Astrocyte (in vitro differentiated cells and primary cell): ENCODE data around the gene PLEKHG4B. TPM values are rescaled to one million over a fixed set of nuclear protein-coding genes. Genes with fewer than 3 reads are reported as not detected.

Experiments used
- DNase-seq: peaks from one replicate; pipeline ENCODE4 v3.0.0-alpha.2; 2010; ENCODE audit warnings: low read depth
- FAIRE-seq: peaks from 2 replicates; lab custom pipeline; 2011; peaks lifted over from hg19 to GRCh38; lab: Jason Lieb, UNC
- H2AFZ ChIP-seq: 2 replicates; pipeline ENCODE4 v1.6.0; 2012; ENCODE audit warnings: low read depth, low read length, inconsistent platforms
- H3K27ac ChIP-seq: 2 replicates; pipeline ENCODE4 v1.5.1; 2011; ENCODE audit warnings: low read depth, low read length, inconsistent platforms
- H3K27me3 ChIP-seq: 2 replicates; pipeline ENCODE4 v1.6.0; 2011; ENCODE audit warnings: low read length, inconsistent platforms; ENCODE audit not compliant: insufficient read depth
- H3K36me3 ChIP-seq: 2 replicates; pipeline ENCODE4 v1.5.1; 2011; ENCODE audit warnings: low read length, inconsistent platforms; ENCODE audit not compliant: insufficient read depth
- H3K4me1 ChIP-seq: 2 replicates; pipeline ENCODE4 v1.5.1; 2011; ENCODE audit warnings: low read length, inconsistent platforms; ENCODE audit not compliant: insufficient read depth
- H3K4me2 ChIP-seq: 2 replicates; pipeline ENCODE4 v1.6.0; 2012; ENCODE audit warnings: low read length, inconsistent platforms
- H3K4me3 ChIP-seq: 2 replicates; pipeline ENCODE4 v1.5.1; 2011; ENCODE audit warnings: low read depth, mild to moderate bottlenecking, low read length, inconsistent platforms; ENCODE audit not compliant: insufficient read depth
- H3K79me2 ChIP-seq: 2 replicates; pipeline ENCODE4 v1.6.0; 2012; ENCODE audit warnings: mild to moderate bottlenecking, low read length, inconsistent platforms; ENCODE audit not compliant: insufficient read depth
- H3K9ac ChIP-seq: 2 replicates; pipeline ENCODE4 v1.6.0; 2012; ENCODE audit warnings: mild to moderate bottlenecking, low read length, inconsistent platforms
- H3K9me3 ChIP-seq: 2 replicates; pipeline ENCODE4 v1.5.1; 2012; ENCODE audit warnings: low read depth, mild to moderate bottlenecking, low read length, inconsistent platforms; ENCODE audit not compliant: insufficient read depth
- H4K20me1 ChIP-seq: 2 replicates; pipeline ENCODE4 v1.6.0; 2012; ENCODE audit warnings: low read length, inconsistent platforms; ENCODE audit not compliant: insufficient read depth
- H3K27ac Mint-ChIP-seq: one replicate; pipeline ENCODE4 v1.8.0; 2021; ENCODE audit warnings: mild to moderate bottlenecking, mixed read lengths; ENCODE audit not compliant: unreplicated experiment
- H3K27me3 Mint-ChIP-seq: one replicate; pipeline ENCODE4 v1.8.0; 2021; ENCODE audit warnings: low read depth, mixed read lengths; ENCODE audit not compliant: unreplicated experiment
- H3K36me3 Mint-ChIP-seq: one replicate; pipeline ENCODE4 v1.8.0; 2021; ENCODE audit warnings: low read depth, mixed read lengths; ENCODE audit not compliant: unreplicated experiment
- H3K4me1 Mint-ChIP-seq: one replicate; pipeline ENCODE4 v1.8.0; 2021; ENCODE audit warnings: low read depth, mixed read lengths; ENCODE audit not compliant: unreplicated experiment
- H3K4me3 Mint-ChIP-seq: one replicate; pipeline ENCODE4 v1.8.0; 2021; ENCODE audit warnings: mild to moderate bottlenecking, moderate library complexity, mixed read lengths; ENCODE audit not compliant: unreplicated experiment
- H3K9me3 Mint-ChIP-seq: one replicate; pipeline ENCODE4 v1.8.0; 2021; ENCODE audit warnings: mild to moderate bottlenecking, mixed read lengths; ENCODE audit not compliant: unreplicated experiment
- CTCF ChIP-seq: IDR thresholded peaks from 2 replicates; pipeline ENCODE4 v1.5.1; 2011; ENCODE audit warnings: low read depth, mild to moderate bottlenecking, inconsistent platforms, low read length, moderate library complexity; ENCODE audit not compliant: insufficient read depth
- EZH2 ChIP-seq: IDR thresholded peaks from 2 replicates; pipeline ENCODE4 v1.6.1; 2012; ENCODE audit warnings: mild to moderate bottlenecking, low read length, inconsistent platforms; ENCODE audit not compliant: insufficient read depth
- total RNA-seq: library from RNA; stranded (reverse); gene quantifications from 2 replicates; pipeline ENCODE4 v1.2.1, GENCODE V29; 2021

The PLEKHG4B gene
- total RNA-seq, 1 donor from 2014 or later: 8.1 TPM

GRCh38 chr5:94113-94892 is 2.3 kb downstream of the PLEKHG4B start:
- Histone ChIP-seq H3K27ac (no peak overlapping the region), H3K36me3 (no peaks in the 10 kb centered on the region), H3K79me2 (peaks cover 31% of the 10 kb centered on the region), H4K20me1 (peaks cover 23% of the 10 kb centered on the region), H3K9me3 (no peaks in the 10 kb centered on the region), H2AFZ (no peak overlapping the region), H3K9ac (no peak overlapping the region), H3K4me2 (no peak overlapping the region), H3K27me3 (peaks cover 2% of the 10 kb centered on the region), H3K4me3 (no peak overlapping the region), H3K4me1 (peaks cover 8% of the 10 kb centered on the region)
- Mint-ChIP-seq H3K4me3 (no peak overlapping the region), H3K27me3 (peaks cover 29% of the 10 kb centered on the region), H3K36me3 (peaks cover 4% of the 10 kb centered on the region), H3K9me3 (no peaks in the 10 kb centered on the region), H3K27ac (no peak overlapping the region), H3K4me1 (peaks cover 2% of the 10 kb centered on the region)
- FAIRE-seq (no peak), DNase-seq (no peak)
- TF ChIP-seq CTCF (no peak), EZH2 (no peak)

- H4K20me1 ChIP-seq: peaks cover 23% of the 10 kb centered on the region
- FAIRE-seq (no peak), DNase-seq (no peak)
- H3K27me3 ChIP-seq: peaks cover 5% of the 10 kb centered on the region
- Mint-ChIP-seq H3K36me3 (peaks cover 4% of the 10 kb centered on the region), H3K27ac (no peak overlapping the region), H3K4me3 (no peak overlapping the region), H3K9me3 (no peaks in the 10 kb centered on the region), H3K27me3 (peaks cover 22% of the 10 kb centered on the region), H3K4me1 (peaks cover 8% of the 10 kb centered on the region)
- no peak overlapping the region for H3K4me3 ChIP-seq
- no peaks in the 10 kb centered on the region for H3K9me3 ChIP-seq
- no peaks in the 10 kb centered on the region for H3K36me3 ChIP-seq
- peaks cover 8% of the 10 kb centered on the region for H3K4me1 ChIP-seq
- no peak overlapping the region for H3K9ac ChIP-seq
- no peak overlapping the region for H3K27ac ChIP-seq
- H3K79me2 ChIP-seq: peaks cover 40% of the 10 kb centered on the region
- no peak for TF ChIP-seq EZH2
- TF ChIP-seq CTCF: no peak
- no peak overlapping the region for H2AFZ ChIP-seq
- H3K4me2 ChIP-seq: no peak overlapping the region
Measured at GRCh38 chr5:95241-95980, 3.4 kb downstream of the PLEKHG4B start.
